ENCODE measurements around the gene DLG4.

The DLG4 gene

DNA sequence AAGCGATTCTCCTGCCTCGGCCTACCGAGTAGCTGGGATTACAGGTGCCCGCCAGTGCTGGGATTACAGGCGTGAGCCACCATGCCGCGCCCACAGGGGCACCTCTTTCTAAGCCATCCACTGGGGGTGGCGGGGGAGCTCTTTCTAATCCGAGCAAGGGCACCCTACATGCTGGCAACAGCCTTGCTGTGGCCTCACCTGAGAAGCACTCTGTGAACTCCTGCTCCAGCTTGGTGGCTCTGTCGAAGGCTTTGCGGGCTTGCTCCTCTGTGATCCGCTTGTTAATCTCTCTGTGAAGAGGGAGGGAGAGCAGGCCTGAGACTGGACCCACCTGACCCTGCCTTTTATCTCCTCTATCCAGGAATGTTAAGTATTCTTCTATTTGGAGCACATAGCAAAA lies 28.6 kb downstream of the DLG4 start:
- no peaks in the 10 kb centered on the region for H3K27me3 ChIP-seq (ENCODE audit: control insufficient read depth, low read length)
- H3K9me2 ChIP-seq (replicated peaks; ENCODE audit: control insufficient read depth, low read length) = no peaks in the 10 kb centered on the region
- no peaks in the 10 kb centered on the region for H4K20me1 ChIP-seq (ENCODE audit: control insufficient read depth, insufficient read depth, low read depth, low read length)
- no peak for TF ChIP-seq EZH2phosphoT487 (IDR thresholded peaks at IDR 0.05; ENCODE audit: borderline replicate concordance, low read length)
- TF ChIP-seq CTCF (IDR thresholded peaks at IDR 0.05; ENCODE audit: low read depth, low read length, poor library complexity, severe bottlenecking) = no peak
- no peaks in the 10 kb centered on the region for H3F3A ChIP-seq (ENCODE audit: control insufficient read depth, insufficient read depth)
- H3K4me2 ChIP-seq (ENCODE audit: low read length) = no peak overlapping the region
- peaks cover 5% of the 10 kb centered on the region for H3K36me3 ChIP-seq (ENCODE audit: control insufficient read depth, low read length)
- no peaks in the 10 kb centered on the region for H3K9me3 ChIP-seq (ENCODE audit: control insufficient read depth, insufficient read depth, low read length)
- no peaks in the 10 kb centered on the region for H3K4me1 ChIP-seq (ENCODE audit: control insufficient read depth, low read length)
- H3K4me3 ChIP-seq (ENCODE audit: low read length) = no peak overlapping the region
- no peaks in the 10 kb centered on the region for H3K79me2 ChIP-seq (ENCODE audit: control insufficient read depth, low read length)
- H3K27ac ChIP-seq (ENCODE audit: low read depth, low read length) = no peak overlapping the region

GRCh38 chr17:7190276-7190917 lies 29.2 kb downstream of the DLG4 start:
- Histone ChIP-seq H3K9me2 (replicated peaks; ENCODE audit: control insufficient read depth, low read length) (no peaks in the 10 kb centered on the region), H3F3A (ENCODE audit: control insufficient read depth, insufficient read depth) (no peaks in the 10 kb centered on the region), H3K4me3 (ENCODE audit: low read length) (no peak overlapping the region), H3K79me2 (ENCODE audit: control insufficient read depth, low read length) (no peaks in the 10 kb centered on the region), H3K27me3 (ENCODE audit: control insufficient read depth, low read length) (no peaks in the 10 kb centered on the region), H3K9me3 (ENCODE audit: control insufficient read depth, insufficient read depth, low read length) (no peaks in the 10 kb centered on the region), H4K20me1 (ENCODE audit: control insufficient read depth, insufficient read depth, low read depth, low read length) (no peaks in the 10 kb centered on the region), H3K4me2 (ENCODE audit: low read length) (no peak overlapping the region), H3K27ac (ENCODE audit: low read depth, low read length) (no peak overlapping the region), H3K36me3 (ENCODE audit: control insufficient read depth, low read length) (peaks cover 5% of the 10 kb centered on the region), H3K4me1 (ENCODE audit: control insufficient read depth, low read length) (no peaks in the 10 kb centered on the region)
- TF ChIP-seq EZH2phosphoT487 (IDR thresholded peaks at IDR 0.05; ENCODE audit: borderline replicate concordance, low read length) (no peak), CTCF (IDR thresholded peaks at IDR 0.05; ENCODE audit: low read depth, low read length, poor library complexity, severe bottlenecking) (no peak)

- Histone ChIP-seq H3K4me1 (ENCODE audit: control insufficient read depth, low read length) (no peaks in the 10 kb centered on the region), H3K79me2 (ENCODE audit: control insufficient read depth, low read length) (no peaks in the 10 kb centered on the region), H4K20me1 (ENCODE audit: control insufficient read depth, insufficient read depth, low read depth, low read length) (no peaks in the 10 kb centered on the region), H3K27me3 (ENCODE audit: control insufficient read depth, low read length) (no peaks in the 10 kb centered on the region), H3K27ac (ENCODE audit: low read depth, low read length) (no peak overlapping the region), H3K4me2 (ENCODE audit: low read length) (no peak overlapping the region), H3F3A (ENCODE audit: control insufficient read depth, insufficient read depth) (no peaks in the 10 kb centered on the region), H3K4me3 (ENCODE audit: low read length) (no peak overlapping the region), H3K9me3 (ENCODE audit: control insufficient read depth, insufficient read depth, low read length) (no peaks in the 10 kb centered on the region), H3K9me2 (replicated peaks; ENCODE audit: control insufficient read depth, low read length) (no peaks in the 10 kb centered on the region), H3K36me3 (ENCODE audit: control insufficient read depth, low read length) (peaks cover 4% of the 10 kb centered on the region)
- TF ChIP-seq CTCF (IDR thresholded peaks at IDR 0.05; ENCODE audit: low read depth, low read length, poor library complexity, severe bottlenecking) (peak; percentile 52), EZH2phosphoT487 (IDR thresholded peaks at IDR 0.05; ENCODE audit: borderline replicate concordance, low read length) (no peak)
These were observed 33.4 kb downstream of the DLG4 start for GRCh38 chr17:7186241-7186640.

Measured in DOHH2 (cell line).